Trophoblast cell (in vitro differentiated cells and primary cell): ENCODE measurements around the gene VGLL3.

ENCODE experiments used
- DNase-seq, 2 donors: peaks; one replicate each; pipeline ENCODE4 v3.0.0-alpha.2; 2016
- H2AFZ ChIP-seq: 2 replicates; pipeline ENCODE4 v1.6.1; 2013; ENCODE audit warnings: low read length, moderate library complexity, mild to moderate bottlenecking; ENCODE audit not compliant: insufficient read depth, poor library complexity
- H2AK5ac ChIP-seq: 2 replicates; pipeline ENCODE4 v1.6.1; 2013; ENCODE audit warnings: mild to moderate bottlenecking, low read length
- H2BK120ac ChIP-seq: 2 replicates; pipeline ENCODE4 v1.6.1; 2013; ENCODE audit warnings: low read length, mild to moderate bottlenecking, moderate library complexity; ENCODE audit not compliant: insufficient read depth, poor library complexity
- H2BK12ac ChIP-seq: 2 replicates; pipeline ENCODE4 v1.6.1; 2013; ENCODE audit warnings: mild to moderate bottlenecking, low read length, moderate library complexity
- H2BK5ac ChIP-seq: 2 replicates; pipeline ENCODE4 v1.6.1; 2013; ENCODE audit warnings: low read length, low read depth, moderate library complexity, mild to moderate bottlenecking; ENCODE audit not compliant: poor library complexity
- H3K14ac ChIP-seq: 2 replicates; pipeline ENCODE4 v1.6.1; 2013; ENCODE audit warnings: mild to moderate bottlenecking, low read length
- H3K18ac ChIP-seq: 2 replicates; pipeline ENCODE4 v1.6.1; 2013; ENCODE audit warnings: mild to moderate bottlenecking, low read length
- H3K23ac ChIP-seq: 2 replicates; pipeline ENCODE4 v1.6.1; 2013; ENCODE audit warnings: low read length
- H3K27ac ChIP-seq: 2 replicates; pipeline ENCODE4 v1.5.1; 2013; ENCODE audit warnings: low read depth, mild to moderate bottlenecking, inconsistent platforms, low read length, moderate library complexity
- H3K27me3 ChIP-seq: 2 replicates; pipeline ENCODE4 v1.6.1; 2013; ENCODE audit warnings: inconsistent platforms, mild to moderate bottlenecking, low read length, moderate library complexity; ENCODE audit not compliant: insufficient read depth
- H3K36me3 ChIP-seq, 2 experiments: 1 replicate in 1 of 2; 2 replicates in 1 of 2; pipeline ENCODE4 v1.6.1; 2013; ENCODE audit warnings: low read length in 2 of 2, mild to moderate bottlenecking in 2 of 2, moderate library complexity in 1 of 2; ENCODE audit not compliant: insufficient read depth in 2 of 2, control insufficient read depth in 1 of 2
- H3K4ac ChIP-seq: 2 replicates; pipeline ENCODE4 v1.6.1; 2013; ENCODE audit warnings: low read depth, mild to moderate bottlenecking, low read length, moderate library complexity
- H3K4me1 ChIP-seq, 2 experiments: 1 replicate in 1 of 2; 2 replicates in 1 of 2; pipeline ENCODE4 v1.6.1; 2013; ENCODE audit warnings: low read length in 2 of 2, mild to moderate bottlenecking in 2 of 2, moderate library complexity in 1 of 2; ENCODE audit not compliant: insufficient read depth in 2 of 2, control insufficient read depth in 1 of 2
- H3K4me2 ChIP-seq: 2 replicates; pipeline ENCODE4 v1.6.1; 2013; ENCODE audit warnings: inconsistent platforms, mild to moderate bottlenecking, low read length, moderate library complexity
- H3K4me3 ChIP-seq: 2 replicates; pipeline ENCODE4 v1.5.1; 2013; ENCODE audit warnings: mild to moderate bottlenecking, low read depth, low read length, inconsistent platforms
- H3K79me1 ChIP-seq: one replicate; pipeline ENCODE4 v1.6.1; 2013; ENCODE audit warnings: low read length
- H3K79me2 ChIP-seq: 2 replicates; pipeline ENCODE4 v1.6.1; 2013; ENCODE audit warnings: low read length, mild to moderate bottlenecking; ENCODE audit not compliant: control insufficient read depth, insufficient read depth, poor library complexity
- H3K9ac ChIP-seq: 2 replicates; pipeline ENCODE4 v1.6.1; 2013; ENCODE audit warnings: mild to moderate bottlenecking, low read length
- H3K9me3 ChIP-seq: 2 replicates; pipeline ENCODE4 v1.6.1; 2013; ENCODE audit warnings: low read depth, mild to moderate bottlenecking, control low read depth, inconsistent platforms, low read length; ENCODE audit not compliant: insufficient read depth
- H4K12ac ChIP-seq: 2 replicates; pipeline ENCODE4 v1.6.1; 2013; ENCODE audit warnings: low read depth, mild to moderate bottlenecking, low read length, moderate library complexity
- H4K8ac ChIP-seq: 2 replicates; pipeline ENCODE4 v1.6.1; 2013; ENCODE audit warnings: low read depth, mild to moderate bottlenecking, low read length, moderate library complexity
- H4K91ac ChIP-seq: one replicate; pipeline ENCODE4 v1.6.1; 2013; ENCODE audit warnings: low read depth, mild to moderate bottlenecking, low read length, moderate library complexity
- WGBS: extraction: QIAGEN DNeasy Blood & Tissue Kit; methylation state at CpG from one replicate; pipeline ENCODE4 v1.1.7; 2013; ENCODE audit warnings: missing lambda C conversion rate; ENCODE audit not compliant: insufficient read length, insufficient coverage; ENCODE audit errors: extremely low coverage; 5-methylcytosine and 5-hydroxymethylcytosine counted together

The VGLL3 gene

GRCh38 chr3:86989611-86990010 lies 1.3 kb downstream of the VGLL3 start:
- DNase-seq = peak in 1 of 2 donors; percentile 26
- Histone ChIP-seq H4K91ac (no peak overlapping the region), H3K4me1 (peaks cover 0 to 7% of the 10 kb centered on the region in 2 experiments), H2AK5ac (no peak overlapping the region), H4K8ac (no peak overlapping the region), H3K4me2 (peak overlapping the region; percentile 29), H3K9me3 (no peaks in the 10 kb centered on the region), H2BK120ac (no peak overlapping the region), H3K4me3 (no peak overlapping the region), H4K12ac (no peak overlapping the region), H3K79me1 (peaks cover 9% of the 10 kb centered on the region), H3K27me3 (no peaks in the 10 kb centered on the region), H2AFZ (no peak overlapping the region), H3K14ac (no peak overlapping the region), H2BK12ac (no peak overlapping the region), H3K4ac (no peak overlapping the region), H3K79me2 (peaks cover 2% of the 10 kb centered on the region), H3K36me3 (no peaks in the 10 kb centered on the region), H2BK5ac (no peak overlapping the region), H3K18ac (no peak overlapping the region), H3K9ac (no peak overlapping the region), H3K27ac (no peak overlapping the region), H3K23ac (no peak overlapping the region)
- no CpG with 5 or more reads among the region's 7 CpGs for WGBS

GRCh38 chr3:86989006-86989405 lies 1.9 kb downstream of the VGLL3 start:
- DNase-seq = peak in 1 of 2 donors; percentile 55
- H3K79me1 ChIP-seq = peaks cover 9% of the 10 kb centered on the region
- H3K23ac ChIP-seq = no peak overlapping the region
- no peak overlapping the region for H4K91ac ChIP-seq
- no peak overlapping the region for H3K9ac ChIP-seq
- peaks cover 0 to 7% of the 10 kb centered on the region in 2 experiments for H3K4me1 ChIP-seq
- H3K14ac ChIP-seq = no peak overlapping the region
- peaks cover 2% of the 10 kb centered on the region for H3K79me2 ChIP-seq
- H3K27ac ChIP-seq = no peak overlapping the region
- no peaks in the 10 kb centered on the region for H3K9me3 ChIP-seq
- no peak overlapping the region for H2BK5ac ChIP-seq
- no peak overlapping the region for H2BK120ac ChIP-seq
- no peak overlapping the region for H4K12ac ChIP-seq
- no peaks in the 10 kb centered on the region for H3K27me3 ChIP-seq
- no peaks in the 10 kb centered on the region for H3K36me3 ChIP-seq
- no peak overlapping the region for H4K8ac ChIP-seq
- no peak overlapping the region for H3K4ac ChIP-seq
- H3K4me3 ChIP-seq = no peak overlapping the region
- H2AFZ ChIP-seq = no peak overlapping the region
- WGBS = no CpG with 5 or more reads among the region's 1 CpG
- H2BK12ac ChIP-seq = no peak overlapping the region
- H3K4me2 ChIP-seq = no peak overlapping the region
- H2AK5ac ChIP-seq = no peak overlapping the region
- H3K18ac ChIP-seq = no peak overlapping the region

GRCh38 chr3:86988235-86988634 lies 2.7 kb downstream of the VGLL3 start:
- peaks cover 0 to 7% of the 10 kb centered on the region in 2 experiments for H3K4me1 ChIP-seq
- no peak overlapping the region for H3K27ac ChIP-seq
- DNase-seq = peak in 1 of 2 donors; percentile 64
- H3K23ac ChIP-seq = no peak overlapping the region
- H3K14ac ChIP-seq = no peak overlapping the region
- WGBS = no CpG with 5 or more reads among the region's 4 CpGs
- H3K79me1 ChIP-seq = peaks cover 9% of the 10 kb centered on the region
- H4K12ac ChIP-seq = no peak overlapping the region
- H2BK5ac ChIP-seq = no peak overlapping the region
- no peak overlapping the region for H3K4me2 ChIP-seq
- no peaks in the 10 kb centered on the region for H3K27me3 ChIP-seq
- H2BK12ac ChIP-seq = no peak overlapping the region
- no peak overlapping the region for H4K91ac ChIP-seq
- no peak overlapping the region for H4K8ac ChIP-seq
- no peak overlapping the region for H2BK120ac ChIP-seq
- H3K9ac ChIP-seq = no peak overlapping the region
- no peak overlapping the region for H2AK5ac ChIP-seq
- H2AFZ ChIP-seq = no peak overlapping the region
- no peak overlapping the region for H3K4me3 ChIP-seq
- no peak overlapping the region for H3K18ac ChIP-seq
- H3K79me2 ChIP-seq = peaks cover 2% of the 10 kb centered on the region
- no peaks in the 10 kb centered on the region for H3K9me3 ChIP-seq
- H3K4ac ChIP-seq = no peak overlapping the region
- H3K36me3 ChIP-seq = no peaks in the 10 kb centered on the region

- Histone ChIP-seq H3K4me1 (peaks cover 0 to 7% of the 10 kb centered on the region in 2 experiments), H3K79me1 (peaks cover 9% of the 10 kb centered on the region), H3K4me3 (no peak overlapping the region), H2AFZ (no peak overlapping the region), H3K18ac (no peak overlapping the region), H4K91ac (no peak overlapping the region), H4K12ac (no peak overlapping the region), H2AK5ac (no peak overlapping the region), H2BK120ac (no peak overlapping the region), H3K27ac (no peak overlapping the region), H3K79me2 (peaks cover 2% of the 10 kb centered on the region), H2BK12ac (no peak overlapping the region), H3K4ac (no peak overlapping the region), H3K36me3 (no peaks in the 10 kb centered on the region), H3K27me3 (no peaks in the 10 kb centered on the region), H2BK5ac (no peak overlapping the region), H3K23ac (no peak overlapping the region), H3K9ac (no peak overlapping the region), H3K9me3 (no peaks in the 10 kb centered on the region), H3K14ac (no peak overlapping the region), H3K4me2 (no peak overlapping the region), H4K8ac (no peak overlapping the region)
- no CpG with 5 or more reads among the region's 1 CpG for WGBS
- no peak for DNase-seq
Measured at GRCh38 chr3:86987421-86987715, 3.6 kb downstream of the VGLL3 start.
